Activated T-cell treated with anti-CD3 and anti-CD28 coated beads, Interleukin-2, amount 50 U/mL, for 4 hours (primary cell): Measurements from ENCODE around the gene PTPRU. TPM values are rescaled to one million over a fixed set of nuclear protein-coding genes. Genes with fewer than 3 reads are reported as not detected.
A peak's percentile ranks its signal among the peaks of the same experiment; 100 is the strongest.

Experiments used
- ATAC-seq, 2 donors: fragments of 200-7000 bp; cut with Tn5 transposase; one replicate each; pipeline ENCODE4 v1.10.0; 2021
- DNase-seq: peaks from one replicate; pipeline ENCODE4 v3.0.0-alpha.2; 2020
- H3K27me3 Mint-ChIP-seq: one replicate; pipeline ENCODE4 v1.8.0; 2021; ENCODE audit warnings: low read depth, mixed read lengths
- H3K36me3 Mint-ChIP-seq: one replicate; pipeline ENCODE4 v1.8.0; 2022; ENCODE audit warnings: mixed read lengths; ENCODE audit not compliant: insufficient read depth
- H3K4me1 Mint-ChIP-seq: one replicate; pipeline ENCODE4 v1.8.0; 2021; ENCODE audit warnings: low read depth, mixed read lengths
- H3K4me3 Mint-ChIP-seq: one replicate; pipeline ENCODE4 v1.8.0; 2021; ENCODE audit warnings: mild to moderate bottlenecking, moderate library complexity, mixed read lengths
- H3K9me3 Mint-ChIP-seq: one replicate; pipeline ENCODE4 v1.8.0; 2021; ENCODE audit warnings: mixed read lengths
- total RNA-seq, 3 donors: library from RNA; stranded (reverse); gene quantifications; one replicate each; pipeline ENCODE4 v1.2.1, GENCODE V29; 2021

PTPRU gene
- total RNA-seq: under 1 TPM; 0.19 to 0.78 (median 0.32) TPM

DNA sequence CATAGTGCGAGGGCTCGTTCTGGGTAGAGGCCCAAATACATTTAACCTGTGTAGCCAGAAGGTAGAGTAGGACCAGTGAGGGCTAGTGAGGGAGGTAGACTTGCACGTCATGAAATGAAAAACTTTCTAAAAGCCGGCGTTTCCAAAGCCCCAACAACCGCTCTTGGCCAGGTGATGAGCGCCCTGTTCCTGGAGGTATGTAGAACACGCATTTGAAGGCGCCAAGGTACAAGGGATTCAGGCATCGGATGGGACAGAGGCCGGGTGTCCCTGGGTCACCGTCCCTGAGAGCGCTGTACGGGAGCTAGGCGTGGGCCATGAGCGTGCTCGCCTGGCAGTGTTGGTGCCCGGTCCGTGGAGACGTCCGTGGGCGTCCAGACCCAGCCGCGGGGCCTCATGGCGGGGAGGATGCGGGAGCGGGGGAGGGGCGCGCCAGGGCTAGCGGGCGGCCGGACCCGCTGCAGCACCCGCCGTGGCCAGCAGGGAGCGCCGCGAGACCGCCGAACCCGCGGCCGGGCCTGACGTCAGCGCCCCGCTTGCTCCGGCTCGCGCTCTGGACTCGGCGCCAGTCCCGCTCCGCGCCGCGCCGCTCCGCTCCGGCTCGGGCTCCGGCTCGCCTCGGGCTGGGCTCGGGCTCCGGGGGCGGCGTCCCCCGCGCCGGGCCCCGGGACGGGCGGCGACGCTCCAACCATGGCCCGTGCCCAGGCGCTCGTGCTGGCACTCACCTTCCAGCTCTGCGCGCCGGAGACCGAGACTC lies at the start of gene PTPRU:
TSS of gene PTPRU (plus strand) at position 568 of the 757 bp plus-strand sequence. CDS start at position 691, 123 bp downstream.
- ATAC-seq (peak; percentile 87 to 91), DNase-seq (peak; percentile 78)
- H3K4me3 Mint-ChIP-seq: peak within 1 kb of the TSS; percentile 78
- H3K36me3 Mint-ChIP-seq: no peaks in the 10 kb centered on the region
- no peaks in the 10 kb centered on the region for H3K9me3 Mint-ChIP-seq
- peaks cover 57% of the 10 kb centered on the region for H3K27me3 Mint-ChIP-seq
- H3K4me1 Mint-ChIP-seq: peaks cover 21% of the 10 kb centered on the region

DNA sequence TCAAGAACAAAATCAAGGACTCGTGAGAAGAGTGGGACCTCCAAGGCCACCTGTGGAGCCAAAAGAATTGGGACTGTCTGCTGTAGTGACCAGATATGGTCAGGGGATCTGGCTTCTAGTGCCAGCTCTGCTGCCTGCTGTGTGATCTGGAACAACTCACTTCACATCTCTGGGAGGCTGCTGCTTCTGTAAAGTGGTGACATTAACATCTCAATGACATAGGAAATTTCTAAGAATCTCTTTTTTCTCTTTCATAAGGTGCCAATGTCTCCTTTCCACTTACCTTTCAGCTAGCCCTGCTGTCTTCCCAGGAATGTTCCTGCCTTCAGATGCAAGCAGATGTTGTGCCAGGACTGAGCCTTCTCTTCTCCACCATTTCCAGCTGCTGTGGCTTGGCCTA lies 49.6 kb upstream of the PTPRU start:
- Mint-ChIP-seq H3K27me3 (no peaks in the 10 kb centered on the region), H3K9me3 (no peaks in the 10 kb centered on the region), H3K4me1 (peaks cover 9% of the 10 kb centered on the region), H3K4me3 (no peak overlapping the region), H3K36me3 (peaks cover 2% of the 10 kb centered on the region)
- DNase-seq (no peak), ATAC-seq (no peak)

DNA sequence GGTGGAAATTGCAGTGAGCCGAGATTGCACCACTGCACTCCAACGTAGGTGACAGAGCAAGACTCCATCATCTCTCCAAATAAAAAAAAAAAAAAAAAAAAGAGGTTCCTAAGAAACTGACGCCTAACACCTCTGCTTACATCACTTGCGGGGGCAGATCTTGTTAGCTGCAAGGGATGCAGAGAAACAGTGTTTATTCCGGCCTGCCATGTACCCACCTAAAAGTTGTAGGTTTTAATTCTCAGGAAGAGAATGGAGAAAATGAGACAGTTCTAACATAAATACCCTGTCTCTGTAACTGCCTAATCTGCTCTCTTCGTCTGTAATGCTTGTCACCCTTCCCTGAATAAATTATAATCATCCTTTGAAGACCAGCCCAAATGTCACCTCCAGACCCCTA lies 45.6 kb upstream of the PTPRU start:
- Mint-ChIP-seq H3K4me1 (no peaks in the 10 kb centered on the region), H3K4me3 (no peak overlapping the region), H3K9me3 (no peaks in the 10 kb centered on the region), H3K27me3 (no peaks in the 10 kb centered on the region), H3K36me3 (peaks cover 11% of the 10 kb centered on the region)
- DNase-seq: no peak
- ATAC-seq: no peak

DNA sequence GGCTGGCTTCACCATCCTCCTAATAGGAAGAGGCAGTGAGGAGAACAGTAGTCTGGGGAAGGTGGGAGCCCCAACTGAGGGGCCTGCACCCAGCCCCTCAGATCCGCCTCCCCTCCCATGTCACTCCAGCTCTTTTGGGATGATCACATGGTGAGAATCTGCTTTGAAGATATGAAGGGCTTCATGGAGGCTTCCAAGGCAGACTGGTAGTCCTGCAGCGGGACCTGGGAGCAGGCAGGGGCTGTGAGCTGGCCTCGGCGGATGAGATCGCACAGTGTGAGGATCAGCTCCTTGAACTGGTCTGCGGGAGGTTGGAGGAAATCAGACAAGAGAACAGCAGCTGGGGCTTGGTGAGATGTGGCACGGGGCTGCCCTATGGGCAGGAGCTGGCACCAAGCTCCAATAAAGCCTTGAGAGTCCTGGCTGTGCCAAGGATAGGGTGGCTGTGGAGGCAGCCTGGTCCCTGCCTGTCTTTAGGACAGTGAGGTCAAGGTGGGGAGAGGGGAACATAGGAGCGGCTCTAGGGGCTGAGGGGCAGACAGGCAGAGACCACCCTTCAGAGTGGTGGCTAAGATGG lies 42.4 kb upstream of the PTPRU start:
- no peak for ATAC-seq
- no peaks in the 10 kb centered on the region for H3K4me1 Mint-ChIP-seq
- DNase-seq: no peak
- H3K36me3 Mint-ChIP-seq: peaks cover 13% of the 10 kb centered on the region
- no peaks in the 10 kb centered on the region for H3K27me3 Mint-ChIP-seq
- no peak overlapping the region for H3K4me3 Mint-ChIP-seq
- H3K9me3 Mint-ChIP-seq: no peaks in the 10 kb centered on the region

DNA sequence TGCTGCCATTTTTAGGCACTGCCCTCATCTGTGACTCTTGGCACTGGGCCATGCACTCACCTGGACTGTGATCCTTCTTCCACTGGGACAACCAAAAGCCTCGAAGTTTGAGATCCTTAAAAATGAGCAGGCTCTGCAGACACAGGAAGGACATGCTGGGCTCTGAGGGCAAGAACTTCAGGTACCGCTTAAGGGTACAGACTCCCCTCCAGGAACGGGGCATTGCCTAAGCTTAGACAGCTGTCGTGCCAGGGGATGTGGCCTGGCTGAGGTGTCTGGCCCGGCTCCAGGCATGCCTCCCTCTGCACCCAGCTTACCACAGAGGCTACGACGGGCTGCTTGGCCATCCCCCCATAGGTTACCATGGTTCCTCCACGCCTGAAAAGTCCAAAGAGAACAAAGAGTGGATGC lies 40.4 kb upstream of the PTPRU start:
- Mint-ChIP-seq H3K9me3 (no peaks in the 10 kb centered on the region), H3K36me3 (peaks cover 15% of the 10 kb centered on the region), H3K4me3 (no peak overlapping the region), H3K4me1 (no peaks in the 10 kb centered on the region), H3K27me3 (no peaks in the 10 kb centered on the region)
- DNase-seq: no peak
- no peak for ATAC-seq

DNA sequence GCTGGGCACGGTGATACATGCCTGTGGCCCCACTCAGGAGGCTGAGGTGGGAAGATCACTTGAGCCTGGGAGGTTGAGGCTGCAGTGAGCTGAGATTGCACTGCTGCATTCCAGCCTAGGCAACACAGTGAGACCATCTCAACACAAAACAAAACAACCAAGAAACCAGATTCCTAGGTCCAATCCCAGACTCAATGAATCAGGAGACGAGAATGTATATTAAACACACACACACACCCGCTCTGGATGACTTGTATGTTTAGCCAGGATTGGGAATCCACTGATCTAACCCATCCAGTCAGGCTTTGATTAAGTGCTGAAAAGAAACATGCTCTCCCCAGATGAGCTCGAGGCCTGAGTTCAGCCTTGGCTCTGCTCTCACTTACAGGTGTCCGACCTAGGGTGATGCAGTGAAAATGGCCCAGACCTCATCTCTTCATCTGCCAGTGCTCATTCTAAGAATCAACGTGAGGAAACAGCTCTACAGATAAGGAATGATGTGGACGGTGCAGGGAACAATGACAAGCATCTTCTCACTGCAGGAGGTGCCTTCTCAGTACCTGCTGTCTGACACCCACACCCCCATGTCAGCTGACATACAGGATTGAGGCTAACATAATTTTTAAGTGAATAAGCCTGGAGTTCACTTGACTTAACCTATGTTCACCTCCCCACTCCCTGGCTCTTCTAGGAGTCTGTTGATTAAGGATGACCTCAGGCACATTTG lies 39.3 kb upstream of the PTPRU start:
- ATAC-seq: no peak

DNA sequence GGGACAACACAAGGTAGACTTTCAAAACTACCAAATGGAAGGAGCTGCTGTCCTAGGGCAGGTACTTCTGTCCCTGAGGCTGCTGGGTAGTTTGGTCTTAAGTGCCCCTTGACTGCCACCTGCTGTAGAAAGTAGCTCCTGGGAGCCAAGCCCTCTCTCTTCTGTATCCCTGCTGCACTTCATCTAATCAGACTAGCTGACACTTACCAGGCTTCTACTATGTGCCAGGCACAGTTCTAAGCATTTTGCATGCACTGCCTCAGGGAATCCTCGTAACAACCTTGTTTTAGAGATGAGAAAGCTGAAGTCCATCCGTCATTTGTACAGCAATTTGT lies 38.8 kb upstream of the PTPRU start:
- peak; percentile 62 to 65 for ATAC-seq
- H3K9me3 Mint-ChIP-seq: no peaks in the 10 kb centered on the region
- H3K4me3 Mint-ChIP-seq: no peak overlapping the region

More for the DNA sequence above, 39.3 kb upstream of the PTPRU start:
- Mint-ChIP-seq H3K36me3 (peaks cover 18% of the 10 kb centered on the region), H3K4me1 (no peaks in the 10 kb centered on the region), H3K4me3 (no peak overlapping the region), H3K27me3 (no peaks in the 10 kb centered on the region), H3K9me3 (no peaks in the 10 kb centered on the region)
- no peak for DNase-seq

DNA sequence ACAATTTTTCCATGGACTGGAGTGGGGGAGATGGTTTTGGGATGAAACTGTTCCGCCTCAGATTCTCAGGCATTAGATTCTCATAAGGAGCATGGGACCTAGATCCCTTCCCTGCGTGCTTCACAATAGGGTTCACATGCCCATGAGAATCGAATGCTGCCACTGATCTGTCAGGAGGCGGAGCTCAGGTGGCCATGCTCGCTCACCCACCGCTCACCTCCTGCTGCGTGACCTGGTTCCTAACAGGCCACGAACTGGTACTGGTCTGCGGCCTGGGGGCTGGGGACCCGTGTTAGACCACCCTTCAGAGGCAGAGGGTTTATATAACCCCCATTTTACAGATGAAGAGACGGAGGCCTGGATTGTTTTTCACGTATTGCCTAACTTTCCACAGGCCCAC lies 38.3 kb upstream of the PTPRU start:
- Mint-ChIP-seq H3K27me3 (no peaks in the 10 kb centered on the region), H3K9me3 (no peaks in the 10 kb centered on the region), H3K36me3 (peaks cover 20% of the 10 kb centered on the region), H3K4me1 (peaks cover 4% of the 10 kb centered on the region), H3K4me3 (no peak overlapping the region)
- no peak for ATAC-seq
- no peak for DNase-seq

More for the DNA sequence above, 38.8 kb upstream of the PTPRU start:
- Mint-ChIP-seq H3K27me3 (no peaks in the 10 kb centered on the region), H3K36me3 (peaks cover 20% of the 10 kb centered on the region), H3K4me1 (peaks cover 1% of the 10 kb centered on the region)
- no peak for DNase-seq

DNA sequence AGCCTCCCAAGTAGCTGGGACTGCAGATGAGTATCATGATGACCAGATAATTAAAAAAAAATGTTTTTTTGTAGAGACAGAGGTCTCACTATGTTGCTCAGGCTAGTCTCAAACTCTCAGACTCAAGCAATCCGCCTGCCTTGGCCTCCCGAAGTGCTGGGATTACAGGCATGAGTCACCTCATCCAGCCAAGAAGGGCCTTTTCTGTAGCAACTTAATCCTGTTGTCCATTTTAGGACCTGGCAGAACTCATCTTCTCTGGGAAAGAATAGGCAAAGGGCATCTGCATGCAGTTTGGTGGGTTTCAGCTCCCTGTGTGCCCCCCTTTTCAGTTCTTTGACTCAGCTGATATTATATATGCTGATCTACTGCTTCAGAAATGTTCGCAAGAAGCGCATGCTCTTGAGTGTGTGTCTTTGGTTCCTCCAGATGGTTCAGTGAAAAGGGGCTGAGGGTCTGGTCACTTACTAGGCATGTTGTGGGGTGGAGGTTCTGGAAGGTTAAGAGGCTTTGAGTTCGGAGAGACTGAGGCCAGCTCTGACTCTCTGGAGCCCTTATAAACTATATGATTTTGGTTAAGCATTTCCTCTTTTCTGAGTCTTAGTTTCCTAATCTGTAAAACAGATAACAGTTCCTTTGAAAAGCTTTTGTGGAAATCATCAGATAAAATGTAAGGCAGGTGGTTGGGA lies 35.3 kb upstream of the PTPRU start:
- peaks cover 4% of the 10 kb centered on the region for H3K4me1 Mint-ChIP-seq
- H3K36me3 Mint-ChIP-seq: peaks cover 17% of the 10 kb centered on the region
- ATAC-seq: no peak
- no peak overlapping the region for H3K4me3 Mint-ChIP-seq
- no peaks in the 10 kb centered on the region for H3K9me3 Mint-ChIP-seq
- no peaks in the 10 kb centered on the region for H3K27me3 Mint-ChIP-seq
- DNase-seq: no peak

DNA sequence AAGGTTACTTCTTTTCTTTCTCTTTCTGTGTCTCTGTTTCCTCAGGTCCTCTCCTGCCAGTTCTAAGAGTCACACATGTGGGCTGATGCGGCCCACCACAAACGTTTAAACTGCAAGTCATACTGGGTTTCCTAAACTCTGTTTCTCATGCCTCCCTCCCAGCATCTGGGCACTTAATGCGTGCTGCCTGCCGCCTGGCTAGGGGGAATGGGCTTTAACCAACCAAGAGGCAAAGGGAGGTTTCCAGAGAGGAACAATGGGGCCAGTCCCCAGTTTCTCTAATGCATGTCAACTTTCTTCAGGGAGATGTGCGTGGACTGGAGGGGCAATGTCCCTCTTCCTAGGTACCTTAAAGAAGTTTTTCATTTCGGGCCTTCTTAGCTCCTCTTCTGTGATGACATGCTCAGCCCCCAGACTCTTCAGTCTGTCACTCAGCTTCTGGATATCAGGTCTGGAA lies 34.7 kb upstream of the PTPRU start:
- Mint-ChIP-seq H3K27me3 (no peaks in the 10 kb centered on the region), H3K4me3 (no peak overlapping the region), H3K36me3 (peaks cover 20% of the 10 kb centered on the region), H3K4me1 (peaks cover 4% of the 10 kb centered on the region), H3K9me3 (no peaks in the 10 kb centered on the region)
- no peak for DNase-seq
- no peak for ATAC-seq

DNA sequence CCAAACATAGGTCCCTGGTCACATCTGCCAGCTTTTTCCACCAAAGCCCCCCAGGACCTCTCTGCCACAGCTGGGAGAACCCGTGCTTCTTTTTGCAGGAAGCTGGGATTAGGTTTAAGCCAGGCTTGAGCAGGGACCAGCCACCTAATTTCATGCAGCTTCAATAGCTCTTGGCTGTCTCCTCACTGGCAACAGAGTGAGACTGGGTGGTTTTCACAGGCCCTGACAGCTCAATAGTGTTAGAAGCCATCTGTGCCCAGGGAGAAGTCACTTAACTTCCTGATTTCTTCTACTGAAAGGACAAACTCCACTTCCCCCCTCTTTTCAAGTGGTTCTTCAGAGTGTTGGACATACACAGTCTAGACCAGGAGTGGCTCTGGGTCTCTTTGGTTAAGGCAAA lies 34.3 kb upstream of the PTPRU start:
- DNase-seq (no peak), ATAC-seq (no peak)
- no peaks in the 10 kb centered on the region for H3K27me3 Mint-ChIP-seq
- no peaks in the 10 kb centered on the region for H3K9me3 Mint-ChIP-seq
- peaks cover 4% of the 10 kb centered on the region for H3K4me1 Mint-ChIP-seq
- peaks cover 20% of the 10 kb centered on the region for H3K36me3 Mint-ChIP-seq
- H3K4me3 Mint-ChIP-seq: no peak overlapping the region

DNA sequence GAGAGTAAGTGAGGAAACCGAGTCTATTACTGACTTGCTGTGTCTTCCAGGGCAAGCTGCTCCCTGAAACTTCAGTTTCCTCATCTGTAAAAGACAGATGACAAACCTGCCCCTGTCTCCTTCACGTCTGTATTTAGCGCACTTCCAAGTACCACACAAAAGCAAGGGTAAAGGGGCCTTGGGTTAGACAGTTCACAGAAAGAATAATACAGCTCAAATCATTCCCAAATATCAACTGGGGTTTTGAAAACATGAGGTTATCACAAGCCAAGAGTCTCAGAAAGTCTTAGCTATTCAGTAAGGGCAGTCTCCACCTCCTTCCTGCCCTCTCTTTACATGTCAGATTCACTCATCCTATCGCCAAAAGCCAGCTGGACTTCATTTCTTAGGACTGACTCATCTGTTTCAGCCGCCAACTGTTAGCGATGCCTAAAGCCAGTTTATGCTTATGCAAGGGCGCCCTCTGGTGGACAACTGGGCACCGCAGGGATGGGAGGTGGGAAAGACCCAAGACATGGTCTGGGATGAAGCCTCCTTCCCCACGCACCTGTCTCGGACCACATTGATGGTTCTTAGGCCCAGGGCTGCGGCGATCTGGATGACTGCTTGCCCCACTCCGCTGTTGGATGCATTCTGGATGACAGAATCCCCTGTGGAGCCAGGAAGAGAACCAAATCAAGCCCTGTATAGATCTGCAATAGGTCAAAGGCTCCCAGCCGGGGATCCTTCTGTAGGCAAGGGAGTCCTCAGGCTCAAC lies 33.6 kb upstream of the PTPRU start:
- H3K27me3 Mint-ChIP-seq: no peaks in the 10 kb centered on the region
- ATAC-seq (peak; percentile 94 to 96), DNase-seq (peak; percentile 92)
- peaks cover 18% of the 10 kb centered on the region for H3K36me3 Mint-ChIP-seq
- peaks cover 4% of the 10 kb centered on the region for H3K4me1 Mint-ChIP-seq
- no peaks in the 10 kb centered on the region for H3K9me3 Mint-ChIP-seq
- no peak overlapping the region for H3K4me3 Mint-ChIP-seq

DNA sequence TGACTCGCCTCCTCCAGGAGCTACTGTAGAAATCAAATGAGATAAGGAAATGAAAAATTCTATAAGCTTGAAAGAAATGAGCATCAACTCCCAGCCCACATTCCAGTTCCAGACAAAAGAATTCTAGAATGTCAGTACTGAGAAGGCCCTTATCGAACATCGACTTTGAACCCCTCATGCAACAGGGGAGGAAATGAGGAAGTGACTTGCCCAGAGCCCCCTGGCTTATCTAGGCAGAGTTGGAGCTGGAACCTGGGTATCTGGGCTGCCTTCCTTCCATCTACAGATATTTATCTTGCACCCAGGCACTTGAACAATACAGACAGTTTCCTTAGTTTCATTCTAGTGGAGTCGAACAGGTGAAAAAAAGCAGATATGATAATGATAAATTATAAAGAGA lies 27.9 kb upstream of the PTPRU start:
- Mint-ChIP-seq H3K27me3 (no peaks in the 10 kb centered on the region), H3K9me3 (no peaks in the 10 kb centered on the region), H3K36me3 (peaks cover 27% of the 10 kb centered on the region), H3K4me1 (no peaks in the 10 kb centered on the region), H3K4me3 (no peak overlapping the region)
- no peak for ATAC-seq
- no peak for DNase-seq

DNA sequence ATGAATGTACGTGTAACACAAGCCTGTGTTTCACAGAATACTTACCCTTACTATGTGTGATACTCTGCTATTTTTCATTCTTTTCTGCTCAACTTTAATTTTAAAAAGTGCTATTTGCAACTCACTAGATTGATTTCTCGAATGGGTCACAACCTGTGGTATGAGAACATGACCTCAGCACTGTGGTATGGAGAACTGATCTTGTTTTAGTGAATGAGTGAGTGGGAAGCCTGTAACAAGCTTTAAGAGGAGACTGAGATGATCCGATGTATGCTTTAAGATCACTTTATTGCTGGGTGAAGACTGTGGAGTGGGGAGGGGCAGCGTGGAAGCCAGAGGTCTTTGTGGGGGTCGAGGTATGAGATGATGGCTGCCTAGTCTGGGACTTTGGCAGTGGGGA lies 27.1 kb upstream of the PTPRU start:
- Mint-ChIP-seq H3K27me3 (no peaks in the 10 kb centered on the region), H3K9me3 (no peaks in the 10 kb centered on the region), H3K4me3 (no peak overlapping the region), H3K36me3 (peaks cover 29% of the 10 kb centered on the region), H3K4me1 (no peaks in the 10 kb centered on the region)
- ATAC-seq (no peak), DNase-seq (no peak)
